Measurements from ENCODE around the gene ARL14EP.

ARL14EP gene

DNA sequence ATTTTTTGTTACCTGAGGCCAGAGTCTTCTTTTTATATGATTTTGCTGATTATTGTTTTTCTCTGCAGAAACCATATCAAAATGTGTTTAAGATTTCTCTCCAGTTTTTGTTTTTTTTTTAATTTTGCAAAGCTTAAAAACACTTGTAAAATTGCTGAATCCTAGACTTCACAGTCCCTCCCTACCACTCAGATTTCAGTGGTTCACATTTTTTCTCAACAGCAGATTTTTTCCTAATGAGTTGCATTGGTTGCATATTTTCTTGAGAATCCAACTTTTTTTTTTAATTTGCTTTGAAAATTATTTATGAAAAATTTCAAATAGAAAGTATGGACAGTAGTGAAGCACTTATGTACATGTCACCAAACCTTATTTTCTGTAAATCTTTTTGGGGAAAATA is 5.8 kb downstream of the ARL14EP start:
- no peak for DNase-seq

GRCh38 chr11:30329150-30329940 is 6.4 kb downstream of the ARL14EP start:
- DNase-seq = no peak

DNA sequence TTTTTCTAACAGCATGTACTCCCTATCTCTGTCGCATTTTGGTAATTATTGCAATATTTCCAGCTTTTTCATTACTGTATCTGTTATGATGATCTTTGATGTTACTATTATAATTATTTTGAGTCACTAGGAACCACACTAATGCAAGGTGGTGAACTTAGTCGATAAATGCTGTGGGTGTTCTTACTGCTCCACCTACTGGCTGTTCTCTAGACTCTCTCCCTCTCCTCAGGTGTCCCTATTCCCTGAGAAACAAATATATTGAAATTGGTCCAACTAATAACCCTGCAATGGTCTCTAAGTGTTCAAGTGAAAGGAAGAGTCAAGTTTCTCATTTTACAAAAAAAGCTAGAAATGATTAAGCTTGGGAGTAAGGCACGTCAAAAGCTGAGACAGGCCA is 10.5 kb downstream of the ARL14EP start:
- peak; percentile 24 for DNase-seq

DNA sequence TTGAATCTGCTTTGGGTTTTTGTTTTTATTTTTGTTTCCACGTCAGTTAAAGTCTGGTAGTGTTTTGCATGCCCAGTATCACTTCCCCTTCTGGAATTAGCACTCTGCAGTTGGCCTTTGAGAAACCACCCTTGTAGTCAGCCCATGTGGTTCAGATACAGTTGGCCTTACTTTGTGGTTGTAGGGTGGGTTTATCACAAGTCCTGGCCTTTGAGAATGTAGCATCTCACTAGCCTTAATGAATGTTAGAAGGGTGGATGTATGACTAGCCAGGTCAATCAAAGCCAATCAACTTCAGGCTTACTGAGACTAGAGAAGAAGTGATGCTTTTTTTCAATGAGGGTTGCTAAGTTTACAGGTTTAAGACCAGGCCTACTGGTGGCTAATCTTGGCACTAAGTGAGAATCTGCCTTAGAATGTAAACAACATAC is 19.8 kb downstream of the ARL14EP start:
- peak; percentile 9 for DNase-seq

DNA sequence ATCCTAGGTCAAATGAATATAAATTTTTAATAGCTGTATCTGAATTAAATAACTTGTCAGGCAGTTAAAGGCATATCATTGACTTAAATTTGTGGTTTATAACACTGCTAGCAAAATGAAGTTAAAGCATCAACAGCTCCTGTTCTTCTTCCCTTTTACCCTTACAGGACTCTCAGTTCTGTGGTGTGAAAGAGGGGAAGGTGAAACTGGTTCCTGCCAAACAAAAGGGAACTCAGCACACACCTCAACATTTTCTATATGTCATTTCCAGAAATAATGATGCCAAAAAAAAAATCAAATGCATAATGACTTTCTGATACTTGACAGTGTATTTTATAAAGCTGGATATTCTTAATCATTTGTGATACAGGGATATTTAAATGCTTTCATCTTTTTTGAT is 21.2 kb downstream of the ARL14EP start:
- DNase-seq = no peak

- DNase-seq = no peak
These were observed 22.7 kb downstream of the ARL14EP start for GRCh38 chr11:30345644-30346043.

GRCh38 chr11:30346068-30346688 is 23.3 kb downstream of the ARL14EP start:
- DNase-seq = peak; percentile 58

GRCh38 chr11:30348035-30348434 is 25.1 kb downstream of the ARL14EP start:
- no peak for DNase-seq

GRCh38 chr11:30349885-30350284 is 27.0 kb downstream of the ARL14EP start:
- DNase-seq = no peak

DNA sequence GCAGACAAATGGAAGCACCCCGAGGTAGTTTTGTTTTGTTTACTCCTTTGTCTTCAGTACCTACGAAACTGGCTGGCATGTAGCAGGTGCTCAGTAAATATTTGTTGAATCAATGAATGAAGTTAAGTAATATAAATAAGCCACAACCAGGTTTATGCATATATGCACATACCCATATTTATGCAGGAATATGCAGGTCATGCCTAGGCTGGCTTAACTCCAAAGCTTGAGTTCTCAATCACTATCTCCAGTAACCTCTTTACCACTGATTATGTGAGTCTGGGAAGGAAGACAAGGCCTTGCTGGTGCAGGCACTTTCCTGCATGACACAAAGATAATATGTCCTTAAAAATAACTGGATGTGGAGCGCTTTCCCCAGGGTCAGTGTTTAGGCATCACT is 27.5 kb downstream of the ARL14EP start:
- DNase-seq = no peak

GRCh38 chr11:30351061-30351460 is 28.2 kb downstream of the ARL14EP start:
- DNase-seq = no peak

GRCh38 chr11:30356391-30356790 is 33.5 kb downstream of the ARL14EP start:
- no peak for DNase-seq

GRCh38 chr11:30357872-30358271 is 35.0 kb downstream of the ARL14EP start:
- no peak for DNase-seq

DNA sequence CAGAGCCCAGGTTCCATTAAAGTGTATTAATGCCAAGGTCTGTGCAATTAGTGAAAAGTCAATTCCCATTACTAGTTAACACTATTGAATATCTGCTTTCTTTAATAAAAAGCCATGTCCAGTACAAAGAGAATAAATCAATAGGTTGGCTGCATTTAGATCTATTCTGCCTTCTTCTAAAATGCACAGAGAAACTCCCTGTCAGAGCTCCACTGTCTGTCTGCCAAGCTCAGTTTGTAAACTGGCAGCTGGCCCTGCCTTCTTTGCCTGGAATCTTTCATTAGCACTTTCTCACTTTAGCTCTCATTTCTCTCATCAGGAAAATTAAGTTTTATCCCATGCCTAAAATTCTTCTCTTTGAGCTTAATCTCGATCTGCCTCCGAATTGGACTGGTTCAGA is 35.6 kb downstream of the ARL14EP start:
- DNase-seq = no peak

DNA sequence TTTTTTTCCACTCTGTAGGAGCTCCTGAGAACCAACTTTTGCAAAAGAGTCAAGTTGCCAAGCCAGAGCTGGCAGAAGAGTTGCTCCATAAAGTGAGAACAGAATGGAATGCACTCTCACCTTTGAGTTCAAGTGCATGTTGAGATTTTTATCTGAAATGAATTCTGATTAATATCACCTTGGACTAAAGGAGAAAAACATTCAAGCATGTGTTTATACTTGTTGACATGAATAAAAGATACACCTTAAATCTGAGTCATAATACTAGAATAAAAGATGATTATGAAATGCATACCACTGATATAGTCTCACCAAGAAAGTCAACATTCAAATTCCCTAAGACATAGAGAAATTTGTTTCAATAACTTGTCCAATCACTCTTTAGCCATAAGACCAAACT is 37.8 kb downstream of the ARL14EP start:
- DNase-seq = no peak

- no peak for DNase-seq
These were observed 41.4 kb downstream of the ARL14EP start for GRCh38 chr11:30364139-30364836.

DNA sequence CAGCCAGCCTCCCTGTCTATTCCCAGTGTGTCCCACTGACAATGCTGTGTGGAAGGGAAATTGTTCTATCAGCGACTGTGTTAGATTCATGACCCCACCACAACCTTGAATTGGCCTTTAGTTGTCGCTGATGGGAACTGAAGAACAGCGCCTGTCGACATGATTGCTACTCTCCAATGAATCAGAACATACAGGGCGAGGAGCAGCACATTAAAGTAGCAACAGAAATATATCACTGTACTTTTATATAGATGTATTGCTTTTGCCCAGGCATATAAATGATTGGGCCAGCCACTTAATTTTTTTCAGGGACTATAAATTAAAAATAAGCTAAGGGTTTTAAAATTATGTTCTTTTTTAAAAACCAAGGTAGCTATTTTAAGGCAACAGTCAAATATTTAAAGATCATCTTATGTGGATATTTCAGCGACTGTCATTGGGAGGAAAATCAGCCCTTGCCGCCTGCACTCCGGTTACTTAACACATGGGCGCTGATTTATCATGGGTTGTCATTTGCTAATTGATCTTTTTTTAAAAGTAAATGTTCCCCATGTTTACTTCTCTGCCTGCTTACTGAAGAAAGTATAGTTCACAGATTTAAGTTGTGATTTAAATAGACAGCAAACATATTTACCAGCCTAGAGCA is 42.1 kb downstream of the ARL14EP start:
- DNase-seq = no peak

DNA sequence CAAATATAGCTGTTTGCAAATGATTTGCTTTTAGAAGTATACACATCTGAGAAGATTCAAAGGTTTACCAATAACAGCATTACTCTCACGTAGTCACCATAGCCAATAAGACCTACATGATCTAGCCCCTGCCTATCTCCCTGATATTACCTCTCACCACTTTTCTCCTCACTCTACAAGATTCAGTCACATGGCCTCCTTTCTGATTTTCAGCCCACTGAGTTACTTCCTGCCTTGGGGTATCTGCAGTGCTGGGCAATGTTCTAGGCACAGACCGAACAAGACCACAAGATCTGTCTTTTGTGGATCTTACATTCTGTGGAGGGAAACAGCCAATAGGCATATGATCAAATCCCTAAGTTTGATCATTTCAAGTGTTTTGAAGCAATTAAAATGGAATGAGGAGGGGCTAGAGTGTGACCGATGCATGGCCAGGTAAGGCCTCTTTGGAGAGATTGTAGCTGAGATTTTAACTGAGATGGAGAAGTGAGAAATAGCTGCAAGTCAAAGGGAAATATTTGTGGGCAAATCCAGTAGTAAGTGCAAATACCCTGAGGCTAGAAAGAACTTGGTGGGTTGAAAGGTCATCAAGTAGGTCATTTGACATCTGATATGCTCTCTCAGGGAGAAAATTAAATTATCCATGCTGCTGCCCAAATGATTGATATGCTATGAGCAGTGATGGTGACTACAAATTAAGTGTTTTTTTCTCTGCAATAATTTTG is 43.1 kb downstream of the ARL14EP start:
- DNase-seq = no peak

- no peak for DNase-seq
These were observed 45.5 kb downstream of the ARL14EP start for GRCh38 chr11:30368394-30368793.

DNA sequence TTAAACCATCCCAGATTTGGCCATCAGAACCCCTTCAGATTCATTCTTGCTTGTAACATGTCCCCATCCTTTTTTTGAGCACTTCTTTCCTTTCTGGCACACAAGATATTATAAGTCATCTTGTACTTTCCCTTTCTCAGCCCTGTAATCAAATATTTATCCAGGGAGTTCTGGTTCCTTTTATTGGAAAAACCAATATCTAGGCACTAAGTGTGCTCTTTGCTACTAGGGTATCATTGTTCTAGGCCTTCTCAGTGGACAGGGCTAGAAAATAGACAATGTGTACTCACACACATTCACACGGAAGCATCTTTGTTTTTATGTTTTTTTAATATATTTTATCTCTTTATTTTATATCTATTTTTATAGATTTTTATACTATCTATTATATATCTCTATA is 47.3 kb downstream of the ARL14EP start:
- no peak for DNase-seq

GRCh38 chr11:30377347-30377746 is 54.4 kb downstream of the ARL14EP start:
- no peak for DNase-seq

DNA sequence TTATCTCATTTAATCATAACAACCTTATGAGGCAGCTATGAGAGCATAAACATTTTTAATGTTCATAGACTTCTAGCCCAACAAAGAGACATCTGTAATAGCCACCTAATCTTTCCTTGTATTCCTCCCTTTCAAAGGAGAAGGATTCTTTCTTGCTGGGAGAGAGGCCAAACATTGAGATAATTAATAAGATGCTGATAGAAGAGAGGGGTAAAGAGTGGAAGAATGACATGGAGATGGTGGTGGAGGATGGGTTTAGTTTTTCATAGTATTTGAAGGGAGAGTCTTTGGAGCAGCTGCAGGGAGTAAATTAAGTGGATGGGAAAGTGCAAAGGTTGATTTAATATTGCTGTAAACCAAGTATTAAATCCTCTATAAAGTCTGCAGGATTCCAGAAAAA is 57.9 kb downstream of the ARL14EP start:
- no peak for DNase-seq

GRCh38 chr11:30381879-30382278 is 59.0 kb downstream of the ARL14EP start:
- DNase-seq = no peak
